ENCODE measurements around the gene DHRSX.
"Not testable (repeated sequence)": the region's sequence is repeated elsewhere in the genome, so short reads cannot be mapped to it uniquely, and the experiment has no call there.

GRCh38 chrX:2350036-2350435, 150.7 kb downstream of the DHRSX start:
- TF ChIP-seq MYC (IDR thresholded peaks at IDR 0.05; ENCODE audit: low read depth, low read length); GATA2 (IDR thresholded peaks at IDR 0.05; ENCODE audit: insufficient read depth, insufficient read length, low read depth, low read length); POLR2AphosphoS5 (IDR thresholded peaks at IDR 0.05; ENCODE audit: insufficient read depth, low read depth, low read length): not testable (repeated sequence)

Data from endothelial cell of umbilical vein (primary cell).